Heart right ventricle (tissue), 16 donors: Measurements from ENCODE around the gene SLC37A3. TPM values are rescaled to one million over a fixed set of nuclear protein-coding genes. Genes with fewer than 3 reads are reported as not detected.
A peak's percentile ranks its signal among the peaks of the same experiment; 100 is the strongest.

Experiments used
- ATAC-seq, 8 donors: fragments of 200-7000 bp; cut with Tn5 transposase; one replicate each; pipeline ENCODE4 v1.9.1; 2020; ENCODE audit warnings: mild to moderate bottlenecking in 8 of 8, moderate library complexity in 8 of 8, moderate number of reproducible peaks in 1 of 8
- DNase-seq, 2 donors: peaks; one replicate each; pipeline ENCODE4 v3.0.0-alpha.2; 2020
- H3K27ac ChIP-seq, 10 donors: fragments of 200-600 bp; sonication (generic) in 2 of 10; one replicate each; pipeline versions ENCODE4 v1.5.0 to v1.8.0; 2020 to 2022; ENCODE audit warnings: mild to moderate bottlenecking in 3 of 10
- H3K27me3 ChIP-seq, 7 donors: fragments of 200-600 bp; one replicate each; pipeline ENCODE4 v1.8.0; 2021 to 2022; ENCODE audit warnings: mild to moderate bottlenecking in 2 of 7
- H3K36me3 ChIP-seq, 9 donors: fragments of 200-600 bp; sonication (generic) in 1 of 9; one replicate each; pipeline versions ENCODE4 v1.5.0 to v1.8.0; 2020 to 2022; ENCODE audit warnings: mild to moderate bottlenecking in 2 of 9
- H3K4me1 ChIP-seq, 9 donors: fragments of 200-600 bp; sonication (generic) in 1 of 9; one replicate each; pipeline versions ENCODE4 v1.5.0 to v1.8.0; 2020 to 2022; ENCODE audit warnings: mild to moderate bottlenecking in 4 of 9
- H3K4me3 ChIP-seq, 10 donors: fragments of 200-600 bp; sonication (generic) in 2 of 10; one replicate each; pipeline versions ENCODE4 v1.5.0 to v1.8.0; 2020 to 2022; ENCODE audit warnings: mild to moderate bottlenecking in 7 of 10, moderate library complexity in 2 of 10
- H3K9me3 ChIP-seq, 11 donors: fragments of 200-600 bp in 10 of 11; sonication (generic) in 2 of 11; one replicate each; pipeline versions ENCODE4 v1.5.0 to v1.8.0; 2013 to 2022; ENCODE audit warnings: mild to moderate bottlenecking in 2 of 11, control low read depth in 1 of 11, moderate library complexity in 1 of 11
- CTCF ChIP-seq, 9 donors: fragments of 200-600 bp; sonication (generic) in 2 of 9; IDR thresholded peaks; one replicate each; pipeline versions ENCODE4 v1.5.0 to v1.8.0; 2021 to 2022; ENCODE audit warnings: antibody characterized with exemption in 9 of 9, mild to moderate bottlenecking in 5 of 9, moderate library complexity in 1 of 9
- WGBS, 2 donors: extraction: QIAGEN DNeasy Blood & Tissue Kit; methylation state at CpG; one replicate each; pipeline ENCODE4 v1.1.7; 2013; ENCODE audit warnings: inconsistent platforms in 1 of 2; 5-methylcytosine and 5-hydroxymethylcytosine counted together
- intact Hi-C, 10 donors: fragments of 100-400 bp; cut with DNase I; formaldehyde crosslinking; loops; one replicate each; pipeline versions ENCODE4 v1.11.1 to v1.14.2; 2022
- polyA plus RNA-seq, 2 donors: library from polyadenylated mRNA; stranded (reverse); fragments of 200-250 nt; gene quantifications; one replicate each; pipeline ENCODE4 v1.2.3, GENCODE V29; 2013
- total RNA-seq, 10 donors: library from RNA; stranded (reverse); fragmentation: NEBNext Ultra II Directional in 3 of 10; extraction: Animal tissue kit (Norgen Biotek cat#: 25700) in 3 of 10; gene quantifications; one replicate each; pipeline versions ENCODE4 v1.2.1 to v1.2.4, GENCODE V29; 2021 to 2023
- donor health status: Arrhythmogenic right ventricular cardiomyopathy.
- donor health status: ischemic (EF 13 %, LVEDD 7.1; RV severe dilation, severe dysfunction).
- donor health status: healthy with polysubstance abuse.
- donor health status: DM: no; HTN: yes; CAD: no.
- donor health status: DM: no; HTN: no; CAD: no.
- donor health status: ischemic (EF 25% LVEDD 6.9; RV normal size, moderate dysfunction).
- donor health status: ischemic (EF 25% LVEDD 5.7; RV mildly dilated, moderate dysfunction).
- donor health status: healthy.
- donor health status: DM: yes; HTN: yes; CAD: no.
- donor health status: Ischemic cardiomyopathy.
- donor health status: ischemic (EF 35%, LVEDD 5.7; RV mildly dilated, moderate dysfunction).
- donor health status: nonischemic (EF 11% LVEDD 7.7; RV severe dilation, severe dysfunction).
- donor health status: DM: yes; HTN: yes; CAD: no.
- donor health status: PGD.
- donor health status: ischemic (EF 29% LVEDD 5.4; RV normal size, mild dysfunction).
- donor health status: nonischemic (EF 23%, LVEDD 6.1; RV moderate dilation, normal function).

The SLC37A3 gene
- total and polyA plus RNA-seq, 12 donors, result 5.2 to 16.6 (median 10.1) TPM

- no peak overlapping the region for H3K27ac ChIP-seq
- intact Hi-C loops, result no loop called here
- no peaks in the 10 kb centered on the region for H3K9me3 ChIP-seq
- DNase-seq (no peak), ATAC-seq (no peak)
- WGBS, 2 donors, result 92 to 94% methylated on average over 13 of the region's 13 CpGs
- TF ChIP-seq CTCF (IDR thresholded peaks at IDR 0.05), result no peak
- H3K4me1 ChIP-seq, result peaks cover 3 to 38% (median 30%) of the 10 kb centered on the region in 9 donors
- H3K27me3 ChIP-seq, result no peaks in the 10 kb centered on the region
- H3K4me3 ChIP-seq, result no peak overlapping the region
- H3K36me3 ChIP-seq, result peaks cover 0 to 18% (median 0%) of the 10 kb centered on the region in 9 donors
Observed at GRCh38 chr7:140330128-140330527, 68.2 kb downstream of the SLC37A3 start.

GRCh38 chr7:140327261-140327661 is 71.1 kb downstream of the SLC37A3 start:
- 87 to 96% methylated on average over 7 of the region's 7 CpGs for WGBS, 2 donors
- peaks cover 0 to 18% (median 14%) of the 10 kb centered on the region in 9 donors for H3K4me1 ChIP-seq
- no peaks in the 10 kb centered on the region for H3K27me3 ChIP-seq
- intact Hi-C loops, result loop anchor here in 6 of 10 donors (5.0 kb wide), 2 partner anchors 150 to 155 kb away; partner anchors contain the start of gene KDM7A (in 4 of the 6)
- DNase-seq, result no peak
- H3K27ac ChIP-seq, result no peak overlapping the region
- no peaks in the 10 kb centered on the region for H3K36me3 ChIP-seq
- ATAC-seq, result no peak
- no peak for TF ChIP-seq CTCF (IDR thresholded peaks at IDR 0.05)
- no peaks in the 10 kb centered on the region for H3K9me3 ChIP-seq
- no peak overlapping the region for H3K4me3 ChIP-seq

GRCh38 chr7:140326116-140326928 is 72.0 kb downstream of the SLC37A3 start:
- peak overlapping the region in 1 of 10 donors; percentile 0 for H3K27ac ChIP-seq
- 27 to 30% methylated on average over 16 of the region's 16 CpGs for WGBS, 2 donors

More at GRCh38 chr7:140326116-140326928, 72.0 kb downstream of the SLC37A3 start:
- DNase-seq (peak; percentile 31 to 71), ATAC-seq (peak; percentile 79 to 95 (median 90))
- TF ChIP-seq CTCF (IDR thresholded peaks at IDR 0.05), result peak; percentile 35 to 82 (median 73)
- Histone ChIP-seq H3K9me3 (no peaks in the 10 kb centered on the region), H3K36me3 (no peaks in the 10 kb centered on the region), H3K27me3 (no peaks in the 10 kb centered on the region), H3K4me1 (peaks cover 0 to 17% (median 13%) of the 10 kb centered on the region in 9 donors), H3K4me3 (peak overlapping the region in 6 of 10 donors; percentile 2 to 27 (median 24))
- intact Hi-C loops, result loop anchor here in 7 of 10 donors (1.0 to 5.0 kb wide), 3 partner anchors 149 to 154 kb away; partner anchors contain the start of gene KDM7A (in 4 of the 7)
